B cell (primary cell): ENCODE measurements around the gene CRTAC1. TPM values are rescaled to one million over a fixed set of nuclear protein-coding genes. Genes with fewer than 3 reads are reported as not detected.

Experiments used
- ATAC-seq: fragments of 200-7000 bp; cut with Tn5 transposase; one replicate; pipeline ENCODE4 v1.10.0; 2021; ENCODE audit warnings: low read depth, mild to moderate bottlenecking, moderate number of reproducible peaks, moderate library complexity
- CTCF ChIA-PET: fragments of 350-600 bp; sonication (Branson Sonifier 250); formaldehyde crosslinking; loops from one replicate; lab custom pipeline; 2021; ENCODE audit warnings: antibody characterized with exemption, inconsistent platforms; lab: Charles Lee
- POLR2A ChIA-PET: fragments of 350-600 bp; sonication (Branson Sonifier 250); formaldehyde crosslinking; loops from one replicate; lab custom pipeline; 2021; ENCODE audit warnings: antibody characterized with exemption; lab: Charles Lee
- DNase-seq: peaks from one replicate; pipeline ENCODE4 v3.0.0; 2013
- H2AFZ ChIP-seq: 2 replicates; pipeline ENCODE4 v1.6.1; 2012; ENCODE audit warnings: mild to moderate bottlenecking, low read depth, low read length; ENCODE audit not compliant: insufficient read depth, poor library complexity, severe bottlenecking
- H3K27ac ChIP-seq, 2 donors: 1 replicate in 1 of 2; 2 replicates in 1 of 2; pipeline ENCODE4 v1.5.1; 2012 to 2013; ENCODE audit warnings: low read length in 2 of 2, mild to moderate bottlenecking in 2 of 2, moderate library complexity in 1 of 2
- H3K27me3 ChIP-seq, 4 experiments: fragments of 200-600 bp in 1 of 4; sonication (generic) in 1 of 4; replicated peaks in 1 of 4; 1 replicate in 2 of 4; 2 replicates in 2 of 4; pipeline versions ENCODE4 v1.6.1 to v1.7.0; 2013 to 2016; ENCODE audit warnings: low read length in 3 of 4, mild to moderate bottlenecking in 2 of 4, mixed read lengths in 1 of 4, moderate library complexity in 1 of 4; ENCODE audit not compliant: insufficient read depth in 4 of 4, control insufficient read depth in 3 of 4; ENCODE audit errors: control extremely low read depth in 1 of 4
- H3K36me3 ChIP-seq, 2 experiments: replicated peaks in 1 of 2; 1 replicate in 1 of 2; 2 replicates in 1 of 2; pipeline versions ENCODE4 v1.6.1 to v1.7.1; 2013; ENCODE audit warnings: low read length in 1 of 2; ENCODE audit not compliant: insufficient read depth in 2 of 2, control insufficient read depth in 1 of 2; ENCODE audit errors: control extremely low read depth in 1 of 2, extremely low read depth in 1 of 2
- H3K4me1 ChIP-seq, 2 donors: fragments of 200-600 bp in 1 of 2; sonication (generic) in 1 of 2; 1 replicate in 1 of 2; 2 replicates in 1 of 2; pipeline versions ENCODE4 v1.5.1 to v1.6.1; 2013 to 2017; ENCODE audit warnings: low read length in 2 of 2; ENCODE audit not compliant: control insufficient read depth in 2 of 2, insufficient read depth in 2 of 2
- H3K4me2 ChIP-seq: replicated peaks from 2 replicates; pipeline ENCODE3; 2012; ENCODE audit warnings: mild to moderate bottlenecking, low read depth, low read length; ENCODE audit not compliant: poor library complexity, severe bottlenecking
- H3K4me3 ChIP-seq, 5 experiments: fragments of 200-600 bp in 1 of 5; sonication (generic) in 1 of 5; 1 replicate in 3 of 5; 2 replicates in 2 of 5; pipeline versions ENCODE4 v1.5.1 to v1.7.0; 2011 to 2016; ENCODE audit warnings: low read length in 4 of 5, mild to moderate bottlenecking in 4 of 5, low read depth in 2 of 5, control low read depth in 1 of 5, moderate library complexity in 1 of 5; ENCODE audit not compliant: insufficient read depth in 1 of 5; ENCODE audit errors: control extremely low read depth in 1 of 5, extremely low read depth in 1 of 5
- H3K79me2 ChIP-seq: fragments of 200-600 bp; sonication (generic); one replicate; pipeline ENCODE4 v1.6.0; 2016; ENCODE audit warnings: low read length; ENCODE audit not compliant: control insufficient read depth, insufficient read depth
- H3K9ac ChIP-seq: fragments of 200-600 bp; sonication (generic); 2 replicates; pipeline ENCODE4 v1.6.1; 2017; ENCODE audit warnings: mild to moderate bottlenecking, low read length, moderate library complexity
- H3K9me3 ChIP-seq, 3 donors: one replicate each; pipeline versions ENCODE4 v1.6.1 to v1.7.1; 2013; ENCODE audit warnings: low read length in 2 of 3; ENCODE audit not compliant: control insufficient read depth in 2 of 3, insufficient read depth in 1 of 3; ENCODE audit errors: control extremely low read depth in 1 of 3
- H4K20me1 ChIP-seq: 2 replicates; pipeline ENCODE4 v1.6.0; 2012; ENCODE audit warnings: mild to moderate bottlenecking, low read length; ENCODE audit not compliant: insufficient read depth, control insufficient read depth, poor library complexity, severe bottlenecking
- H3K27ac Mint-ChIP-seq: one replicate; pipeline ENCODE4 v1.8.0; 2021; ENCODE audit warnings: mixed read lengths
- H3K27me3 Mint-ChIP-seq: one replicate; pipeline ENCODE4 v1.8.0; 2021; ENCODE audit warnings: mixed read lengths
- H3K4me1 Mint-ChIP-seq: one replicate; pipeline ENCODE4 v1.8.0; 2021; ENCODE audit warnings: mixed read lengths
- H3K4me3 Mint-ChIP-seq: one replicate; pipeline ENCODE4 v1.8.0; 2021; ENCODE audit warnings: mixed read lengths
- H3K9me3 Mint-ChIP-seq: one replicate; pipeline ENCODE4 v1.8.0; 2022; ENCODE audit warnings: mixed read lengths; ENCODE audit not compliant: insufficient read depth
- CTCF ChIP-seq: fragments of 200-600 bp; IDR thresholded peaks from one replicate; pipeline ENCODE4 v1.8.0; 2022; ENCODE audit warnings: antibody characterized with exemption, mild to moderate bottlenecking
- EZH2 ChIP-seq: IDR thresholded peaks from 2 replicates; pipeline ENCODE4 v1.6.1; 2012; ENCODE audit warnings: borderline replicate concordance, low read depth, mild to moderate bottlenecking, moderate library complexity, low read length; ENCODE audit not compliant: insufficient read depth, poor library complexity, severe bottlenecking
- WGBS: methylation state at CpG from one replicate; pipeline ENCODE4 v1.1.5; 2013; ENCODE audit warnings: missing lambda C conversion rate; ENCODE audit not compliant: insufficient coverage; 5-methylcytosine and 5-hydroxymethylcytosine counted together
- intact Hi-C: fragments of 100-400 bp; cut with micrococcal nuclease; formaldehyde crosslinking; loops from one replicate; pipeline ENCODE4 v1.10.0; 2022
- polyA plus RNA-seq: library from polyadenylated mRNA; depleted of rRNA; stranded (reverse); fragments of >200 nt; gene quantifications from 2 replicates; pipeline ENCODE4 v1.2.3, GENCODE V29; 2012
- total RNA-seq, 2 donors: library from RNA; stranded (reverse); fragments of 120-200 nt in 1 of 2; gene quantifications; 1 replicate in 1 of 2; 2 replicates in 1 of 2; pipeline versions ENCODE4 v1.2.3 to v1.2.4, GENCODE V29; 2013 to 2022

Gene CRTAC1
- total and polyA plus RNA-seq, 2 donors (not counting 1 experiment from before 2014, with no cell fraction given) = not detected

- H4K20me1 ChIP-seq = no peaks in the 10 kb centered on the region
- H3K4me3 ChIP-seq = no peak overlapping the region
- H3K27me3 Mint-ChIP-seq = peaks cover 59% of the 10 kb centered on the region
- no peak overlapping the region for H3K4me3 Mint-ChIP-seq
- TF ChIP-seq CTCF = no peak
- no peak for TF ChIP-seq EZH2
- no peaks in the 10 kb centered on the region for H3K9me3 Mint-ChIP-seq
- no peak overlapping the region for H3K27ac Mint-ChIP-seq
- H3K4me1 Mint-ChIP-seq = no peaks in the 10 kb centered on the region
- H3K9ac ChIP-seq = no peak overlapping the region
- peaks cover 0 to 27% (median 15%) of the 10 kb centered on the region in 4 experiments for H3K27me3 ChIP-seq
- H3K36me3 ChIP-seq = no peaks in the 10 kb centered on the region
- ATAC-seq = no peak
- ChIA-PET CTCF (no interaction called here), POLR2A (no interaction called here)
- intact Hi-C loops = no loop called here
- WGBS = 60% methylated on average over 3 of the region's 16 CpGs
- no peak overlapping the region for H2AFZ ChIP-seq
- H3K79me2 ChIP-seq = no peaks in the 10 kb centered on the region
- no peak overlapping the region for H3K4me2 ChIP-seq
- peaks cover 0 to 5% (median 0%) of the 10 kb centered on the region in 3 donors for H3K9me3 ChIP-seq
- no peak for DNase-seq
- no peaks in the 10 kb centered on the region for H3K4me1 ChIP-seq
- H3K27ac ChIP-seq = no peak overlapping the region
Observed at GRCh38 chr10:97974100-97974499, 56.3 kb downstream of the CRTAC1 start.

GRCh38 chr10:97969538-97970079 lies 60.8 kb downstream of the CRTAC1 start:
- WGBS = 74% methylated on average over 3 of the region's 4 CpGs
- peaks cover 0 to 21% (median 10%) of the 10 kb centered on the region in 4 experiments for H3K27me3 ChIP-seq
- no peaks in the 10 kb centered on the region for H3K9me3 Mint-ChIP-seq
- H3K79me2 ChIP-seq = no peaks in the 10 kb centered on the region
- no peak overlapping the region for H2AFZ ChIP-seq
- ChIA-PET POLR2A (no interaction called here), CTCF (no interaction called here)
- H3K4me1 Mint-ChIP-seq = no peaks in the 10 kb centered on the region
- no peak overlapping the region for H3K4me2 ChIP-seq
- H3K36me3 ChIP-seq = no peaks in the 10 kb centered on the region
- H3K4me3 ChIP-seq = no peak overlapping the region
- H3K9ac ChIP-seq = no peak overlapping the region
- TF ChIP-seq EZH2 (no peak), CTCF (no peak)
- H3K4me1 ChIP-seq = no peaks in the 10 kb centered on the region
- peaks cover 51% of the 10 kb centered on the region for H3K27me3 Mint-ChIP-seq
- H3K9me3 ChIP-seq = no peaks in the 10 kb centered on the region
- no peak overlapping the region for H3K4me3 Mint-ChIP-seq
- no peak overlapping the region for H3K27ac Mint-ChIP-seq
- no peak overlapping the region for H3K27ac ChIP-seq
- no peak for DNase-seq
- intact Hi-C loops = no loop called here
- no peaks in the 10 kb centered on the region for H4K20me1 ChIP-seq
- no peak for ATAC-seq
